H9 (cell line): Measurements from ENCODE around the gene PLEKHG3. TPM values are rescaled to one million over a fixed set of nuclear protein-coding genes. Genes with fewer than 3 reads are reported as not detected.

Source experiments
- DNase-seq: peaks from one replicate; pipeline ENCODE4 v3.0.0-alpha.2; 2017
- H2AFZ ChIP-seq: one replicate; pipeline ENCODE4 v1.6.1; 2013; ENCODE audit warnings: mild to moderate bottlenecking, low read length, control low read depth, moderate library complexity
- H2AK5ac ChIP-seq: 2 replicates; pipeline ENCODE4 v1.6.1; 2013; ENCODE audit warnings: low read length, control low read depth, mixed read lengths; ENCODE audit not compliant: insufficient read length
- H2BK120ac ChIP-seq: one replicate; pipeline ENCODE4 v1.6.1; 2013; ENCODE audit warnings: low read depth, mild to moderate bottlenecking, low read length, control low read depth, inconsistent platforms; ENCODE audit not compliant: poor library complexity, severe bottlenecking
- H2BK12ac ChIP-seq: 2 replicates; pipeline ENCODE4 v1.6.1; 2013; ENCODE audit warnings: low read length, control low read depth, mixed read lengths, low read depth; ENCODE audit not compliant: insufficient read length
- H2BK15ac ChIP-seq: 2 replicates; pipeline ENCODE4 v1.6.1; 2013; ENCODE audit warnings: low read depth, low read length, control low read depth
- H2BK20ac ChIP-seq: one replicate; pipeline ENCODE4 v1.6.1; 2013; ENCODE audit warnings: low read depth, mild to moderate bottlenecking, low read length, control low read depth, inconsistent platforms; ENCODE audit not compliant: poor library complexity, severe bottlenecking
- H2BK5ac ChIP-seq: 2 replicates; pipeline ENCODE4 v1.6.1; 2013; ENCODE audit warnings: low read length, control low read depth, mixed read lengths; ENCODE audit not compliant: insufficient read length
- H3K14ac ChIP-seq: 2 replicates; pipeline ENCODE4 v1.6.1; 2013; ENCODE audit warnings: low read length, control low read depth; ENCODE audit not compliant: insufficient read depth
- H3K18ac ChIP-seq: 2 replicates; pipeline ENCODE4 v1.6.1; 2013; ENCODE audit warnings: low read depth, mild to moderate bottlenecking, mixed read lengths, low read length, control low read depth; ENCODE audit not compliant: insufficient read length
- H3K23ac ChIP-seq: 2 replicates; pipeline ENCODE4 v1.6.1; 2013; ENCODE audit warnings: low read length, control low read depth, mixed read lengths, low read depth; ENCODE audit not compliant: insufficient read length
- H3K23me2 ChIP-seq: 2 replicates; pipeline ENCODE4 v1.6.1; 2013; ENCODE audit warnings: low read depth, mild to moderate bottlenecking, mixed read lengths, low read length, control low read depth; ENCODE audit not compliant: insufficient read length, poor library complexity, severe bottlenecking
- H3K27ac ChIP-seq: 2 replicates; pipeline ENCODE4 v1.5.1; 2013; ENCODE audit warnings: low read length, control low read depth, mixed read lengths, low read depth; ENCODE audit not compliant: insufficient read length
- H3K27me3 ChIP-seq: 2 replicates; pipeline ENCODE4 v1.6.1; 2013; ENCODE audit warnings: low read length, control low read depth, inconsistent platforms; ENCODE audit not compliant: insufficient read depth
- H3K4ac ChIP-seq: 2 replicates; pipeline ENCODE4 v1.6.1; 2013; ENCODE audit warnings: low read depth, mild to moderate bottlenecking, control low read depth, inconsistent platforms, low read length, moderate library complexity
- H3K4me1 ChIP-seq: 2 replicates; pipeline ENCODE4 v1.6.1; 2013; ENCODE audit warnings: low read length, control low read depth, inconsistent platforms; ENCODE audit not compliant: insufficient read depth
- H3K4me2 ChIP-seq: 2 replicates; pipeline ENCODE4 v1.6.1; 2013; ENCODE audit warnings: low read length, control low read depth, mixed read lengths; ENCODE audit not compliant: insufficient read length, insufficient read depth
- H3K56ac ChIP-seq: 2 replicates; pipeline ENCODE4 v1.6.1; 2013; ENCODE audit warnings: low read depth, mild to moderate bottlenecking, mixed read lengths, low read length, control low read depth; ENCODE audit not compliant: insufficient read length
- H3K79me1 ChIP-seq: 2 replicates; pipeline ENCODE4 v1.6.1; 2013; ENCODE audit warnings: low read depth, mild to moderate bottlenecking, moderate library complexity, low read length, control low read depth, inconsistent platforms; ENCODE audit not compliant: insufficient read depth, poor library complexity, severe bottlenecking
- H3K79me2 ChIP-seq: 2 replicates; pipeline ENCODE4 v1.6.1; 2013; ENCODE audit warnings: low read length, control low read depth, inconsistent platforms; ENCODE audit not compliant: insufficient read depth
- H3K9ac ChIP-seq: 2 replicates; pipeline ENCODE4 v1.6.1; 2013; ENCODE audit warnings: low read length, control low read depth, mixed read lengths; ENCODE audit not compliant: insufficient read length; ENCODE audit errors: extremely low read depth
- H3K9me3 ChIP-seq: one replicate; pipeline ENCODE4 v1.6.1; 2013; ENCODE audit warnings: low read depth, low read length, inconsistent platforms; ENCODE audit not compliant: control insufficient read depth
- H3T11ph ChIP-seq: one replicate; pipeline ENCODE4 v1.6.1; 2013; ENCODE audit warnings: mild to moderate bottlenecking, low read length, control low read depth, inconsistent platforms
- H4K20me1 ChIP-seq: one replicate; pipeline ENCODE4 v1.6.1; 2013; ENCODE audit not compliant: control insufficient read depth, insufficient read length, insufficient read depth
- H4K5ac ChIP-seq: 2 replicates; pipeline ENCODE4 v1.6.1; 2013; ENCODE audit warnings: low read depth, mild to moderate bottlenecking, mixed read lengths, low read length, control low read depth; ENCODE audit not compliant: insufficient read length
- H4K8ac ChIP-seq: replicated peaks from 2 replicates; pipeline ENCODE4 v1.6.1; 2013; ENCODE audit warnings: low read length, control low read depth, mixed read lengths, low read depth; ENCODE audit not compliant: insufficient read length
- H4K91ac ChIP-seq: 2 replicates; pipeline ENCODE4 v1.6.1; 2013; ENCODE audit warnings: low read depth, mild to moderate bottlenecking, moderate library complexity, mixed read lengths, low read length, control low read depth; ENCODE audit not compliant: insufficient read length
- H3K27ac Mint-ChIP-seq, 3 experiments: 2 replicates in 2 of 3; 3 replicates in 1 of 3; pipeline ENCODE4 v1.8.0; 2020 to 2021; ENCODE audit warnings: mixed read lengths in 3 of 3, mild to moderate bottlenecking in 1 of 3, moderate library complexity in 1 of 3
- H3K27me3 Mint-ChIP-seq: 2 replicates; pipeline ENCODE4 v1.8.0; 2021; ENCODE audit warnings: low read depth, mild to moderate bottlenecking, moderate library complexity, mixed read lengths
- H3K36me3 Mint-ChIP-seq, 3 experiments: 2 replicates in 2 of 3; 3 replicates in 1 of 3; pipeline ENCODE4 v1.8.0; 2020 to 2021; ENCODE audit warnings: low read depth in 3 of 3, mixed read lengths in 3 of 3; ENCODE audit not compliant: insufficient read depth in 1 of 3
- H3K4me1 Mint-ChIP-seq, 2 experiments: 2 replicates each; pipeline ENCODE4 v1.8.0; 2020; ENCODE audit warnings: mixed read lengths in 2 of 2
- H3K4me3 Mint-ChIP-seq, 2 experiments: 2 replicates in 1 of 2; 3 replicates in 1 of 2; pipeline ENCODE4 v1.8.0; 2020 to 2021; ENCODE audit warnings: mild to moderate bottlenecking in 2 of 2, mixed read lengths in 2 of 2, moderate library complexity in 1 of 2
- H3K9me3 Mint-ChIP-seq, 2 experiments: 2 replicates in 1 of 2; 3 replicates in 1 of 2; pipeline ENCODE4 v1.8.0; 2020; ENCODE audit warnings: mild to moderate bottlenecking in 2 of 2, mixed read lengths in 2 of 2, moderate library complexity in 1 of 2
- WGBS: extraction: QIAGEN DNeasy Blood & Tissue Kit; methylation state at CpG from one replicate; pipeline ENCODE4 v1.1.7; 2013; ENCODE audit warnings: missing lambda C conversion rate, low lambda C conversion rate, mixed read lengths; ENCODE audit not compliant: insufficient read length; ENCODE audit errors: extremely low coverage; 5-methylcytosine and 5-hydroxymethylcytosine counted together
- total RNA-seq: library from RNA; stranded (reverse); gene quantifications from 2 replicates; pipeline ENCODE4 v1.2.1, GENCODE V29; 2021
- TF ChIP-seq, protein P1 (sequence below): fragments of 200-600 bp; sonication (generic); conservative IDR thresholded peaks from 3 replicates; pipeline ENCODE4 v1.8.0; 2021; ENCODE audit warnings: antibody characterized with exemption, mild to moderate bottlenecking

Gene PLEKHG3
- total RNA-seq, 1 experiment from 2014 or later, result 48.5 TPM

DNA sequence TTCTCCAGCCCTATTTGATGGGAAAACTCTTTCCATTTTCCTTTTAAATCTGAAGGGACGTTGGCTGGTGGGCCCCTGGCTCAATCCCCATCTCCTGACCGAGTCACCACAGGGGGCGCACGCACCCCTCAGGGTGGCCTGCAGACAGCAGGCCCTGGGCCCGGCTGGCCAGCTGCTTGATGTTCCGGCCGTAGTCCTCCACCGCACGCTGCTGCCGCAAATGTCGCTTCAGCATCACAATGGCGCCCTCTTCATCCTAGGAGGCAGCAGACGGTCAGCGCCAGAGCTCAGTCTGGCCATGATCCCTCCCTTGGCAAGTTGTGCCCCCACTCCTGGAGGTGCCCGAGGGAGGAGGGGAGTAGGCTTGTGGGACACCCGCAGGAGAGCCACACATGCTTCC is 70.0 kb downstream of the PLEKHG3 start:
- H3K36me3 Mint-ChIP-seq, result peaks cover 7 to 31% (median 9%) of the 10 kb centered on the region in 3 experiments; a peak in 6 of 7 replicates

More for the DNA sequence above, 70.0 kb downstream of the PLEKHG3 start:
- no peak overlapping the region for H2AFZ ChIP-seq
- H3T11ph ChIP-seq, result no peak overlapping the region
- H3K27me3 ChIP-seq, result no peaks in the 10 kb centered on the region
- H3K4me2 ChIP-seq, result no peak overlapping the region
- Mint-ChIP-seq H3K27ac (no peak overlapping the region), H3K27me3 (peaks cover 3% of the 10 kb centered on the region), H3K4me3 (no peak overlapping the region), H3K9me3 (peaks cover 22 to 27% of the 10 kb centered on the region in 2 experiments), H3K4me1 (peaks cover 5 to 8% of the 10 kb centered on the region in 2 experiments; a peak in 3 of 4 replicates)
- no peaks in the 10 kb centered on the region for H3K9me3 ChIP-seq
- no peak overlapping the region for H3K14ac ChIP-seq
- H3K18ac ChIP-seq, result no peak overlapping the region
- no peak overlapping the region for H2BK5ac ChIP-seq
- H3K9ac ChIP-seq, result no peak overlapping the region
- H3K4ac ChIP-seq, result no peak overlapping the region
- no peaks in the 10 kb centered on the region for H3K79me1 ChIP-seq
- H2AK5ac ChIP-seq, result no peak overlapping the region
- no peak overlapping the region for H4K91ac ChIP-seq
- no peak overlapping the region for H2BK15ac ChIP-seq
- H4K5ac ChIP-seq, result no peak overlapping the region
- no peak overlapping the region for H3K56ac ChIP-seq
- no peak overlapping the region for H3K23ac ChIP-seq
- no peak overlapping the region for H2BK20ac ChIP-seq
- no peak overlapping the region for H2BK12ac ChIP-seq
- no CpG with 5 or more reads among the region's 16 CpGs for WGBS
- DNase-seq, result no peak
- TF ChIP-seq, protein P1, sequence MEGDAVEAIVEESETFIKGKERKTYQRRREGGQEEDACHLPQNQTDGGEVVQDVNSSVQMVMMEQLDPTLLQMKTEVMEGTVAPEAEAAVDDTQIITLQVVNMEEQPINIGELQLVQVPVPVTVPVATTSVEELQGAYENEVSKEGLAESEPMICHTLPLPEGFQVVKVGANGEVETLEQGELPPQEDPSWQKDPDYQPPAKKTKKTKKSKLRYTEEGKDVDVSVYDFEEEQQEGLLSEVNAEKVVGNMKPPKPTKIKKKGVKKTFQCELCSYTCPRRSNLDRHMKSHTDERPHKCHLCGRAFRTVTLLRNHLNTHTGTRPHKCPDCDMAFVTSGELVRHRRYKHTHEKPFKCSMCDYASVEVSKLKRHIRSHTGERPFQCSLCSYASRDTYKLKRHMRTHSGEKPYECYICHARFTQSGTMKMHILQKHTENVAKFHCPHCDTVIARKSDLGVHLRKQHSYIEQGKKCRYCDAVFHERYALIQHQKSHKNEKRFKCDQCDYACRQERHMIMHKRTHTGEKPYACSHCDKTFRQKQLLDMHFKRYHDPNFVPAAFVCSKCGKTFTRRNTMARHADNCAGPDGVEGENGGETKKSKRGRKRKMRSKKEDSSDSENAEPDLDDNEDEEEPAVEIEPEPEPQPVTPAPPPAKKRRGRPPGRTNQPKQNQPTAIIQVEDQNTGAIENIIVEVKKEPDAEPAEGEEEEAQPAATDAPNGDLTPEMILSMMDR, result no peak
- H3K79me2 ChIP-seq, result no peaks in the 10 kb centered on the region
- no peak overlapping the region for H3K27ac ChIP-seq
- H3K4me1 ChIP-seq, result no peaks in the 10 kb centered on the region
- H3K23me2 ChIP-seq, result no peaks in the 10 kb centered on the region
- H4K20me1 ChIP-seq, result no peaks in the 10 kb centered on the region
- no peak overlapping the region for H2BK120ac ChIP-seq
- no peak overlapping the region for H4K8ac ChIP-seq
